HG02642 (cell line): ENCODE measurements around the gene OCA2.
"Not testable (repeated sequence)": the region's sequence is repeated elsewhere in the genome, so short reads cannot be mapped to it uniquely, and the experiment has no call there.

Experiments used
- ATAC-seq: cut with Tn5 transposase; IDR thresholded peaks from one replicate; pipeline ENCODE4 v1.9.1; 2021; ENCODE audit warnings: mild to moderate bottlenecking; ENCODE audit not compliant: unreplicated experiment, poor library complexity

The OCA2 gene

DNA sequence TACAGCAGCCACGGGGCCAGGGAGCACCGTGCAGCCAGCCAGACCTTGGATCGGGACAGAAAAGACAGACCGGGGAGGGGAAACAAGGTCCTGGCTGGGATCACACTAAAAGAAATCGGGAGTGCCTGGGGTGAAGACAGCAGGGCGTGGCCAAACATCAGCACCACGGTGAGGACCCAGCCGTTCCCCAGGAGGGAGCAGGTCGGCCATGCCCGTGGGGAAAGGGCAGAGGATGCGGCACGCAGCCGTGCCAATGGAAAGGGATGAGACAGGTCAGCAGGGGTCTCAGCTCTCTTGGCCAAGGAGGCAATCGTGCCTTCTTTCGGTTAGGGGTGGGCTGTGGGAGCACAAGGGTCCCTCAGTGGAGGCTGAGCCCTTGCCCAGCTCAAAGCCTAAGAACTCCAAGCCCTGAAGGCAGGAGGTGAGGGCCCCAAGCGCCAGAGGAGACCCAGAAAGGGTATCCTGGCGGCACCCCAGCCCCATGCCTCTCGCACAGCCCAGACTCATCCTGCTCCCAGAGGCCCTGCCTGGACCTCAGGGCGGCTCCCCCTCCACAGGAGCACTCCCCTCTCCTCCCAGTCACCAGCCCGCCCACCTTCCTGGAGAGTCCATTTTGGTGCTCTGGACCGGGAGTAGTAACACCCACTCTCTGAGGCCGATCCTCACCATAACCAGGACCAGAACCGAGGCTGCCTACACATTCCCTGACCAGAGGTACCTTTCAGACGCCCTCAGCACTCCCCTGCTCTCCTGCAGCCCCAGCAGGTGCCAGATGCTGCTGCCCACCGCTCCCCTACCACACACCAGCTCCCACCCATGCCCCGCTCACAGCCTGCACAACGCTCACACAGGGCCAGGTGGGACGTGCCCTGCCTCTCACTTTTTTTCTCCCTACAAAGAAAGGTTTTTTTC, 23.2 kb upstream of the OCA2 start:
- no peak for ATAC-seq

DNA sequence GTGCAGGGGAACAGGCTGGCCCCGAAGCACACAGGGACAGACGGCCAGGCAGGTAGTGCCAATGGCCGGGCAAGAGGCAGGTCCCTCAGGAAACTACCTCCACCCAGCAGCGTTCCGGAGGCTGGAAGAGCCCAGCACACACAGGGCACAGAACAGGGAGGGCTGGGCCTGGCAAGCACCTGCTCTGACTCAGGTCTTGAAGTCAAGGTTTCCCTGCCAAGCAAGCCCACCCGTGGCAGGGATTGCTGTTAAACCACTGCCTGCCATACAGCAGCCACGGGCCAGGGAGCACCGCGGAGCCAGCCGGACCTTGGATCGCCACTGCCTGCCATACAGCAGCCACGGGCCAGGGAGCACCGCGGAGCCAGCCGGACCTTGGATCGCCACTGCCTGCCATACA, 22.5 kb upstream of the OCA2 start:
- not testable (repeated sequence) for ATAC-seq

- no peak for ATAC-seq
Observed at GRCh38 chr15:28120359-28120640, 21.2 kb upstream of the OCA2 start.

DNA sequence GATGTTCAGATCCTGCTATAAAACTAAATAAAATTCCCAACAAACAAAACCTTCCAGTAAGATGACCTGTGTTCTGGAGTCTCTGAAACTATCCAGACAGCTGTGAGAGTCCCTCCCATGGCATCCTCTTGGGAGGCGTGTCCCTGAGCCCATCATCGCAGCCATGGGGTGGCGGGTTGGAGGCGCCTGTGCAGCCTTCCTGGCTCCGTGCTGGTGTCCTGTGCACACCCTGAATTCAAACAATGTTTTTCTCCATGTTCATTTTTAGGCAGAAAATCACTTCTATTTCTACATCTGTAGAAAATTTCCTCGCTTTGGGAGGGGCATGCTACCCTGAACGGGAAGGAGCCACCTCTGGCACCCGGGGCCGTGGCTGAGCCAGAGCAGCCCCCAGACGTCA, 19.4 kb upstream of the OCA2 start:
- ATAC-seq, result no peak

- no peak for ATAC-seq
Observed at GRCh38 chr15:28118083-28118482, 19.0 kb upstream of the OCA2 start.

GRCh38 chr15:28117432-28117990, 18.4 kb upstream of the OCA2 start:
- no peak for ATAC-seq

DNA sequence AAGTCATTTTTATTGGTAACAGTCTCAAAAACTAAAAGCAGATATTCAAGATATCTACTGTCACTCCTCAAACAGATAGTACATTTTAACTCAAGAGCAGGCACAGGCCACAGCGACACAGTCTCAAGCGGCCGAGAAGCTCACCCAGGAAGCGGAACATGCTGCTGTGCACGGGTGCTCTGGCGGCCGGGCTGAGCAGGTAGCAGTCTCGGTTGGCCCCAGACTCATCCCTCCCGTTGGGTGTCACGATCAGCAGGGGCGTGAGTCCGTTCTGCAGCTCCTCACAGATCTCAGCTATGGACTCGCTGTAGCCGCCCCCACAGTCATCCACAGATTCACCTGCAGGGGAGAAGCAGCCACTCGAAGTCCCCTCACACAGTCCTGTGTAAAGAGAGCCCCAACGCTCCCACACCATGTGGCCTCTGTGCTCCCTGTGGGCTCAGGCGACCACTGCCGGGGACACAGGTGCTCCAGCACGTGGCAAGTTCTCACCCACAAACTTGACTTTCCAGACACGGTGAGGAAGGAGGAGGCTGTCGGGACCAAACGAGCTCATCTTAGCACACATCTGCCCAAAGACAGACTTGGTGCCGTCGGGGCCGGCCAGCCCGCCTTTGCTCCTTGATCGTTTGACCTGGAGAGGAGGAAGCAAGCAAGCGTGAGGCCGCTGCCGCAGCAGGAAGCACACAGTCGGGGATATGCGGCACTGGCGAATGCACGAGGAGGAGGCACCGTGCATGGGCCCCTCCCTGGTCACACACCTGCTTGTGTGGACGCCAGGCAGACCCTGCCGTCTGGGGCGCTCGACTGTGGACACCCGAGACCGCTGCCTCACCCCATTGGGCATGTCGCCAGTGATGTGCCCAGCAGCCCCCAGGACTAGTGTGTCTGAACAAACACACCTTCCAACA, 17.7 kb upstream of the OCA2 start:
- ATAC-seq, result no peak

DNA sequence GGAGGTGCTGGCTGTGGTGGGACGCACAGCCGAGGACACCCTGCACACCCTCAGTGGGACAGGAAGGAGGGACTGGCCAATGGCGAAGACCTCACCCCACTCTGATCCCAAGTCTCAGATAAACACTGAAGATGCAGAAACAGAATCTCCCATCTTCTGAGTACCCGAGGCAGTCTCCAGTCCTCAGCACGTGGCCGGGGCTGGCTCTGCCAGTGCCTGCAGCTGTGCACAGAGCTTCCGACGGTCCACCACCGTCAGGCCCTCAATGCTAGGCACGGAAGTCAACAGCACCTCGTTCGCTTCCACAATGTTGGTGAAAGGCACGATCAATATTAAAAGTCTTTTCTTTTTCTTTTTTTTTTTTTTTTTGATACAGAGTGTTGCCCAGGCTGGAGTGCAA, 16.8 kb upstream of the OCA2 start:
- ATAC-seq, result no peak

GRCh38 chr15:28114721-28115622, 15.9 kb upstream of the OCA2 start:
- ATAC-seq, result no peak

DNA sequence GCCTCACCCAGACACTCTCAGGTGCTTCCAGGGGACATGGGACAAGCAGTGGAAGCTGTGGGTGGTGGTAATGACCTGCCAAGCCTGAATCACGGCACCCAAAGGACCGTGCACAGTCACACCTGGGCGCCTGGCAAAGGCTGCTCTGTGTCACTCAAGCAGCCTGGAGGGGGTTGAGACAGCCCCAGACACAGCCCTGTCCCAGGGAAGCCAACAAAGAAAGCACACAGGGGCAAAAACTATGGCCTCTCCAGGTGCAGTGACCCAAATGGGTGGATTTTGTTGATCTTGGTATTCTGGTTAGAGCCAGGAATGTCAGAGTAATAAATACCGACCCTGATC, 15.0 kb upstream of the OCA2 start:
- ATAC-seq, result no peak

DNA sequence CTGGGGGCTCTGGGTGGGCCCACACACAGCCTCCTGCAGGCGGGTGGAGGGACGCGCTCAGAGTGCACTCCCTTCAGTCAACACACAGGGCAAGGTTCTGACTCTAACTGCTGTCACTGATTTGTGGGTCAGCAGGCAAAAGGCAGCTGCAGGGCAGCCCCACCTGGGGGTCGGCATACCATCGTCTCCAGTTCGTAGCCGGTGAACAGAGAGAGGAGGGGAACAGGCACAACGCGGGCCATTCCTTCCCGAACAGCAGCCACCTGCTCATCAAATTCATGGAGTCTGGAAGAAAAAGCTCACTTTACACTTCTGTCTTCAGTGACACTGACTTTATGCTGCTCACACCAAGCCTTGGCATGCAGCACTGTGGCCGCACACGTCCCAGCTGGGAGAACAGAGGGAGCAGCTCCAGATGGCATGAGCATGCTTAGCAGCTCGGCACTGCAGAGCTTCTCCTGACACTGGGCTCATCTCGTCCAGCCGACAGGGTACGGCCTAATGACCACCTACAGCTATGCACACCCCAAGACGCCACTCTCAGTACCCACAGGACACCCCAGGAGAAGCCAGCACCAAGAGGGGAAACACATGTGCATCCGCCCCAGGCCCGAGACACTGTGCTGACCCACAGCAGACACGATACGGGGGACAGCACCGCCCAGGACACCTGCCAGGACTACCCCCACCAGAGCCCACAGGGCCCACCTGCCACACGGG, 14.4 kb upstream of the OCA2 start:
- no peak for ATAC-seq

- no peak for ATAC-seq
Observed at GRCh38 chr15:28112962-28113361, 13.8 kb upstream of the OCA2 start.

DNA sequence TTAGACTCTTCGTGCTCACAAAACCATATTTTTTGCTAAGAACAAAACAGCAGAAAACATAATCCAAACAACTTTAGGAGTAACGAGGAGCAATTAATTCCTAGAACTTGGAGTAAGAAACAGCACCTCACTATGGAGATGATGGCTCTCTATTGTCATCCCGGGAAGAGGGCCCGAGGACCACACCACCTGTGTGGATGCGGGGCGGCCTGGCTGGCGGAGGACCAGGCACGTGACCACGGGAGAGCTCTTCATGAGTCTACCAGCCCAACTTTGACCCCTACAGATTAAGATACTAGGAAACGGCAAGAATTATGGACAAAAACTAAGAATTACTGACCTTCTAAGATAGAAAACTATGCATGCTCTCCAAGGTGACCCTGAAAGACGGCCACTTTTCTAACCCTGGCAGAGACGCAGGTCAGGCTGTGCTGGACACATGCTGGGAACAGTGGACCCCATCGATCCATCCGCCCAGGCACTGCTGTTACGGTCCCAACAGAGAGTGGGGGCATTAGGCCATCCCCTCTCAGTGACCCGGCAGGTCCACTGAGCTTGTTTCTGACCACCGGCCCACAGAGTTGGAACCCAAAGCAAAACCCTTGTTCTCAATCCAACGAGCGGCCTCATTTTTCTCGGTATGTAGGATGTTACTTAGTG, 13.1 kb upstream of the OCA2 start:
- no peak for ATAC-seq

DNA sequence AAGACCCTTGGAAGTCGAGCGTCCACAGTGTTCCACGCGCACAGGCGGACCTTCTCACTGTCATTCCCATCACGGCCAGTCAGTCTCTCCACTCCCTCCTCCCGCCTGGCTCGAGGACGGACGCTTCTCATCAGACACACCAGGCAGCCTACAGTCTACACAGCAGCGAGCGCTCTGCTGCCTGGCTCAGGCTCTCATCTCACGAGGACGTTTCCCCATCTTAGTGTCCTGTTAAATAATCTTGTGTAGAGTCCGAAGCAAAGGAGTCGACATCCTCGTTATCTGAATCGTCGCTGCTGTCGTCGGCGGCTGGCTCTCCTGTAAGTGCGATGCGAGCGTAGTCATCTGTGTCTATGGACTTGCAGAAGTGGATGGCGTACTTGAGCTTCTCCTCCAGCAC, 12.4 kb upstream of the OCA2 start:
- ATAC-seq, result no peak

- ATAC-seq, result no peak
Observed at GRCh38 chr15:28110481-28110881, 11.4 kb upstream of the OCA2 start.

DNA sequence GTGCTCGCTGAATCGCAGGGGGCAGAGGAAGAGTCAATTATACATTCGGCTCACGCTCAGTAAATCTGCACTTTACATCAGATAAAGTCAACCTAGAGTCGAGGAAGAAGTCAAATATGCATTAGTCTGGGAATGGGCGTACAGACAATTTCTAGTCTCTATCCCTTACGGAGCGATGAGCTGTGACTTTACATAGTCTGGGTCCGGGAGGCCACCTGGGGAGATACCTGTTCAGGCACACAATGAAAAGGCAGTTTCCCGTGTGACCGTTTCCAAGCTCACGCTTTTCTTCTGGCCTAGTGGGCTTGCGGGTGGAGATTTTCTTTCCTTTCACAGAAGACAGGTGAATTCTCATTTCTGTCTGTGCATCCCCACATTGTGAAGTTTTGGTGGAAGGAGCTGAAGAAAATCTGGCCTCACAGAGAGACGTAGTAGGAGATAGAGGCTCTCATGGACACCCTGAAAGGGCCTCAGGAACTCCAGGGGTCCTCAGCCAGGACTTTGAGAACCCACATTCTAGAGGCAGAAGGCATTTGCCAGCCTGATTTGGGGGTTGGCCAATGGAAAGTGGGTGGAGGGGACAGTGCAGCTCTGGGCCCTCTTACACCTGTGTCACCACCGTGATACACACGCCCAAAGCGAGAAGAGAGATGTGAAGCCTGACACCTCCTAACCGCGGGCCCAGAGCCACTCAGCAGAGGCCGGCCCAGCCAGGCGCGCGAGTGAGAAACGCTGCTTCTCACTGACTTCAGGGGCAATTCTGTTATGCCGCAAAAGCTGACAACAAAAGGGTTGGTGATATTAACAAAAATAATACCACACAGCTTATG, 10.7 kb upstream of the OCA2 start:
- no peak for ATAC-seq

DNA sequence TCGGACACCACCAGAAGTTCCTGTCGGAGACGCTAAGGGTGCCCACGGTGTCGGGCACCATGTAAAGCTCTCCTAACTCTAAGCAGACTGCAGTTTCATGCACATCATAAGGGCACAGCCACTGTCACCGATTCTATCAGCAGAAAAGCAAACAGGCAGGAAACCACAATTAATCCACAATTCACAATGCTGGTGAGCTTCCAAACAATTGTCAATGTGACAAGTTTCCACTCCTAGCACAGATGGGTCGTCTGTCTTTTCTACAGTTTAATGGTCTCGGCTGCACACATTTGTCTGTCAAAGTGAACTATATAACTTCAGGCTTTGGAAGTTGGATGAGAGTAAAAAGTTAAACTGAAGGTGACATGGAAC, 8.8 kb upstream of the OCA2 start:
- peak; percentile 18 for ATAC-seq

- ATAC-seq, result peak; percentile 42
Observed at GRCh38 chr15:28107111-28107903, 8.2 kb upstream of the OCA2 start.
